ENCODE results near the gene TNNC2.

GRCh38 chr20:45834797-45835161 lies 7.7 kb upstream of the TNNC2 start:
- TF ChIP-seq CTCF (IDR thresholded peaks at IDR 0.05) (no peak), EZH2 (IDR thresholded peaks at IDR 0.05; ENCODE audit: borderline replicate concordance, insufficient read depth, low read depth, low read length, poor library complexity, severe bottlenecking) (no peak)

Measured in B cell (primary cell).